NCI-H1092 (cell line): ENCODE results near the gene TMEM132E.
"Not testable (repeated sequence)": the region's sequence is repeated elsewhere in the genome, so short reads cannot be mapped to it uniquely, and the experiment has no call there.

Experiments used
- DNase-seq: peaks from one replicate; lab custom pipeline; 2025; lab: John Stamatoyannopoulos, UW

Gene TMEM132E

GRCh38 chr17:34579017-34579946 is at the start of gene TMEM132E:
Gene TMEM132E, plus strand, starts transcription at chr17:34579582. Its CDS starts 1,495 bp downstream, at chr17:34581077.
- peak; percentile 61 for DNase-seq

- DNase-seq, result no peak
These were observed 48.5 kb upstream of the TMEM132E start for GRCh38 chr17:34530918-34531317.

GRCh38 chr17:34532281-34533065 is 46.9 kb upstream of the TMEM132E start:
- no peak for DNase-seq

GRCh38 chr17:34533806-34534527 is 45.4 kb upstream of the TMEM132E start:
- DNase-seq, result no peak

- DNase-seq, result no peak
These were observed 41.9 kb upstream of the TMEM132E start for GRCh38 chr17:34537445-34537844.

GRCh38 chr17:34538582-34538981 is 40.8 kb upstream of the TMEM132E start:
- not testable (repeated sequence) for DNase-seq

GRCh38 chr17:34539881-34540280 is 39.5 kb upstream of the TMEM132E start:
- DNase-seq, result no peak

GRCh38 chr17:34542700-34543336 is 36.6 kb upstream of the TMEM132E start:
- no peak for DNase-seq

GRCh38 chr17:34547453-34548063 is 31.8 kb upstream of the TMEM132E start:
- DNase-seq, result no peak

GRCh38 chr17:34549966-34550365 is 29.4 kb upstream of the TMEM132E start:
- DNase-seq, result no peak

GRCh38 chr17:34553907-34554306 is 25.5 kb upstream of the TMEM132E start:
- no peak for DNase-seq

GRCh38 chr17:34556384-34556783 is 23.0 kb upstream of the TMEM132E start:
- no peak for DNase-seq

GRCh38 chr17:34556931-34557330 is 22.5 kb upstream of the TMEM132E start:
- DNase-seq, result no peak

- DNase-seq, result no peak
These were observed 18.1 kb upstream of the TMEM132E start for GRCh38 chr17:34561328-34561727.

- no peak for DNase-seq
These were observed 17.0 kb upstream of the TMEM132E start for GRCh38 chr17:34562387-34562786.

- no peak for DNase-seq
These were observed 13.7 kb upstream of the TMEM132E start for GRCh38 chr17:34565713-34566112.

GRCh38 chr17:34566201-34566600 is 13.2 kb upstream of the TMEM132E start:
- DNase-seq, result no peak

- DNase-seq, result no peak
These were observed 12.5 kb upstream of the TMEM132E start for GRCh38 chr17:34566873-34567272.

- no peak for DNase-seq
These were observed 11.5 kb upstream of the TMEM132E start for GRCh38 chr17:34567691-34568465.

GRCh38 chr17:34568953-34569352 is 10.4 kb upstream of the TMEM132E start:
- DNase-seq, result no peak

GRCh38 chr17:34569591-34569990 is 9.8 kb upstream of the TMEM132E start:
- no peak for DNase-seq
